Mucosa of rectum (tissue), 2 donors: ENCODE measurements around the gene CLECL1.
A peak's percentile ranks its signal among the peaks of the same experiment; 100 is the strongest.

ENCODE experiments used
- H3K27ac ChIP-seq, 2 donors: one replicate each; pipeline ENCODE4 v1.7.0; 2013; ENCODE audit warnings: inconsistent platforms in 2 of 2, low read depth in 2 of 2, low read length in 2 of 2
- H3K27me3 ChIP-seq, 2 donors: one replicate each; pipeline ENCODE4 v1.7.0; 2013; ENCODE audit warnings: low read length in 2 of 2; ENCODE audit not compliant: control insufficient read depth in 2 of 2, insufficient read depth in 2 of 2
- H3K36me3 ChIP-seq, 2 donors: one replicate each; pipeline ENCODE4 v1.7.0; 2013; ENCODE audit warnings: low read length in 2 of 2; ENCODE audit not compliant: control insufficient read depth in 2 of 2, insufficient read depth in 2 of 2
- H3K4me1 ChIP-seq, 2 donors: one replicate each; pipeline ENCODE4 v1.7.0; 2013; ENCODE audit warnings: low read length in 2 of 2, mild to moderate bottlenecking in 1 of 2; ENCODE audit not compliant: control insufficient read depth in 2 of 2, insufficient read depth in 2 of 2
- H3K4me3 ChIP-seq, 2 donors: one replicate each; pipeline ENCODE4 v1.7.0; 2013; ENCODE audit warnings: low read length in 2 of 2
- H3K9ac ChIP-seq, 2 donors: one replicate each; pipeline ENCODE4 v1.7.0; 2013; ENCODE audit warnings: low read length in 2 of 2, low read depth in 1 of 2, mild to moderate bottlenecking in 1 of 2
- H3K9me3 ChIP-seq, 2 donors: one replicate each; pipeline ENCODE4 v1.7.0; 2013; ENCODE audit warnings: low read length in 2 of 2; ENCODE audit not compliant: control insufficient read depth in 2 of 2
- donor health status: healthy.
- donor health status: Normal muscosa, but diverticular disease.

Gene CLECL1

DNA sequence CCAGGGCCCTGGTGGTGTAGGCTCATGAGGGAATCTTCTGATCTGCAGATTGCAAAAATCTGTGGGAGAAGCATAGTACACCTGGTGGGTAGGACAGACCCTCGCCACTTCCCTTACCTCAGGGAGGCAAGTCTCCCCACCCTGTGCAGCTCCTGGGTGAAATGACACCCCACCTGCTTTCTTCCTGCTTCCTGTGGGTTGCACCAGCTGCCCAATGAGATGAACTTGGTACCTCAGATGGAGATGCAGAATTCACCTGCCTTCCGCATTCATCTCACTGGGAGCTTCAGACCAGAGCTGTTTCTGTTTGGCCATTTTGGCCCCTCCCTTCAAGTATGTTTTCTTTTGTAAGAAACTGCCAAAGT is 58.7 kb downstream of the CLECL1 start:
- Histone ChIP-seq H3K4me3 (peak overlapping the region in 1 of 2 donors; percentile 39), H3K36me3 (no peaks in the 10 kb centered on the region), H3K9me3 (no peaks in the 10 kb centered on the region), H3K4me1 (peaks cover 0 to 2% of the 10 kb centered on the region in 2 donors), H3K27me3 (no peaks in the 10 kb centered on the region), H3K9ac (no peak overlapping the region), H3K27ac (peak overlapping the region; percentile 15 to 57)

DNA sequence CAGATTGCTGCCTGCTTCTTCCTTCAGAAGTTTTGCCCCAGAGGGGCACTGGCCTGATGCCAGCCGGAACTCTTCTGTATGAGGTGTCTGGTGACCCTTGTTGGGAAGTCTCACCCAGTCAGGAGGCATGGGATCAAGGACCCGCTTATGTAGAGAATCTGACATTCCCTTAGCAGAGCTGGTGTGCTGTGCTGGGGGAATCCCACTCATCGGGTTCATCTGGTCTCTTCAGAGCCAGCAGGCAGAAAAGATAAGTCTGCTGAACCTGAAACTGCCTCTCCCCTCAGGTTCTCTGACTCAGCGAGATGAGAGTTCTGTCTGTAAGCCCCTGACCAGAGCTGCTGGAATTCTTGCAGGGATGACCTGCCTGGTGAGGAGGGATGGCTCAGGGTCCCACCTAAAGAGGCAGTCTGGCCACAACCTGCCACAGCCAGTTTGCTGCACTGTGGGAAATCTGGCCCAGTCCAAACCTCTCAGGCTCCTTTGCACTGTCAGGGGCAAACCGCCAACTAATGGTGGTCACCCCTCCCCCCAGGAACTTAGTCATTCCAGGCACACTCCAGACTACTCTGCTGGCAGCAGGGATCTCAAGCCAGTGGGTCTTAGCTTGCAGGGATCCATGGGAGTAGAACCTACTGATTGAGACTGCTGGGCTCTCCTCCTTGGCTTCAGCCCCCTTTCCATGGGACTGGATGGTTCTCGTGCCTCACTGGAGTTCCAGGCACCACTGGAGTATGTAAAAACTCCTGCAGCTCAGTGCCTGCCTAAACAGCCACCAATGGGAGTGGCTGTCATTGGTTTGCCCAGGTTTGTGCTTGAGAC is 59.3 kb downstream of the CLECL1 start:
- H3K4me3 ChIP-seq, result peak overlapping the region in 1 of 2 donors; percentile 39
- H3K27ac ChIP-seq, result peak overlapping the region; percentile 15 to 57
- H3K9ac ChIP-seq, result peak overlapping the region in 1 of 2 donors; percentile 38
- H3K36me3 ChIP-seq, result no peaks in the 10 kb centered on the region
- H3K27me3 ChIP-seq, result no peaks in the 10 kb centered on the region
- no peaks in the 10 kb centered on the region for H3K9me3 ChIP-seq
- peaks cover 0 to 2% of the 10 kb centered on the region in 2 donors for H3K4me1 ChIP-seq
